Measurements from ENCODE around the gene GRM2.

The GRM2 gene

DNA sequence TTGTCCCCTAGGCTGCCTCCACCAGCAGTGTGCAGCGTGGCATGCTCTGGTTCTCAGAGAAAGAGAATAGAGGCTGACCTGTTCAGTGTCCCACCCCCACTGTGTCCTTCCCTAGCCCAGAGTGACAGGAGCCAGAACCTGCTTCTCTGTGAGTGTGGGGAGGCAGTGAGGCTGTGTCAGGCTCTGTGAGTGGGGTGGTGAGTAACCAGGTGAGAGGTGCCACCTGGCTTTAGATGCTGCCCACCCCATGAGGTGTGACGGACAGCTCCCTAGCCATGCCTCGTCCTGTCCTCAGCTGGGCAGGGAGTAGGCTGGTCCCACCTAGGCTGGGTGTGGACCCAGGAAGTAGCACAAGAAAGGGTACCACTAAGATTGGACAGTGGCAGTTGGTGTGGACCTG lies 29.5 kb upstream of the GRM2 start:
- TF ChIP-seq, protein P1, sequence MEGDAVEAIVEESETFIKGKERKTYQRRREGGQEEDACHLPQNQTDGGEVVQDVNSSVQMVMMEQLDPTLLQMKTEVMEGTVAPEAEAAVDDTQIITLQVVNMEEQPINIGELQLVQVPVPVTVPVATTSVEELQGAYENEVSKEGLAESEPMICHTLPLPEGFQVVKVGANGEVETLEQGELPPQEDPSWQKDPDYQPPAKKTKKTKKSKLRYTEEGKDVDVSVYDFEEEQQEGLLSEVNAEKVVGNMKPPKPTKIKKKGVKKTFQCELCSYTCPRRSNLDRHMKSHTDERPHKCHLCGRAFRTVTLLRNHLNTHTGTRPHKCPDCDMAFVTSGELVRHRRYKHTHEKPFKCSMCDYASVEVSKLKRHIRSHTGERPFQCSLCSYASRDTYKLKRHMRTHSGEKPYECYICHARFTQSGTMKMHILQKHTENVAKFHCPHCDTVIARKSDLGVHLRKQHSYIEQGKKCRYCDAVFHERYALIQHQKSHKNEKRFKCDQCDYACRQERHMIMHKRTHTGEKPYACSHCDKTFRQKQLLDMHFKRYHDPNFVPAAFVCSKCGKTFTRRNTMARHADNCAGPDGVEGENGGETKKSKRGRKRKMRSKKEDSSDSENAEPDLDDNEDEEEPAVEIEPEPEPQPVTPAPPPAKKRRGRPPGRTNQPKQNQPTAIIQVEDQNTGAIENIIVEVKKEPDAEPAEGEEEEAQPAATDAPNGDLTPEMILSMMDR (IDR thresholded peaks at IDR 0.05) = no peak

DNA sequence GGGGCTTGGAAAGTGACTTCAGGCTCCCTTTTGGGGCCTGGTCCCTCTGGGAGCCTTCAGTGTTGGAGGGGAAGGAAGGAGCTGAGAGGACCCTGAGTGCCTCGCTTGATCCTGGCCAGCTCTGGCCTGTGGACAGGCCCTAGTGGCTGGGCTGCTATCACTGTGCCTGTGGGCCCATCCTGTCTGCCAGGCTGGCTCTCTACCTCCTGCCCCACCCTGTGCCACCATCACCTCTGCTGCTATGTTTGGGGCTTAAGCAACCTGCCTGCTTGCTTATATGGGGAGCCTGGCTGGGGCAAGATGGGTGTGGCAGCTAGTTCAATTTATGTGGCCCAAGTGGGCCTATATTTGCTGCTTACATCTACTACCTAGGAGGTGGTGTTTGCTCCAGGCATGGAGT lies 28.7 kb upstream of the GRM2 start:
- TF ChIP-seq, protein P1 (IDR thresholded peaks at IDR 0.05) = no peak

DNA sequence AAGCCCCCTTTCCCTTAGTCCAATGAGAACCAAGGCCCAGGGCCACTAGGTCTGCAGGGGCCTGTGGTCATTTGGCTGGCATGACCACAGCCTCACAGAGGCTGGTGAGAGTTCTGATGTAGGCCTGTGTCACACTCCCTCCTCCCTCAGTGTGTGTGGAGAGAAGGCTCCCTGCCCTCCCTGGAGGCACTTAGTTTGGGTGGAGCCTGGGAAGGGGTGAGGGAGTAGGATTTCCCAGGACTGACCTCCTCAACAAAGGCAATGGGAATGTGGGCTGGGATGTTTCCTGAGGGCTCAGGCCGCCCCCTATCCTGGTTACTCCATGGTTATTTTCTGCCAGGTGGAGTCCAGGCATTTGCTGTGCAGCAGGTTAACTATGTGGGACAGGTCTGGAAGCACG lies 28.2 kb upstream of the GRM2 start:
- TF ChIP-seq, protein P1 (IDR thresholded peaks at IDR 0.05) = no peak

DNA sequence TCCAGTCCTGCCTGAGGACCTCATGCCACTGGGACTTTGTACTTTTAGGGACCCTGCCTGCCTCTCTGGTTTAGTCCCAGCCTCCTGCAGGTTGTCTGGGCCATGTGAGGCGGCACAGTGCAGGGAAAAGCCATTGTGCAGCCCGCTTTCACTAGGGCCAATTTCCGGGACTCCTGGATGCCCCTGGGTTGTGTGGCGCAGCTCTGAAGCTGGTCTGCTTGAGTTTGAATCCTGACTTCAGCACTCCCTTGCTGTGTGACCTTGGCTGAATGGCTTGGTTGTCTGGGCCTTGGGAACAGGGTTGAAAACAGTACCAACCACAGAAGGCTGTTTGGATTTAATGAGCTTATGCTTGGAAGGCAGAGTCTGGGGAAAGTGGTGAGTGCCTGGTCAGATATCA lies 27.6 kb upstream of the GRM2 start:
- TF ChIP-seq, protein P1 (IDR thresholded peaks at IDR 0.05) = no peak

DNA sequence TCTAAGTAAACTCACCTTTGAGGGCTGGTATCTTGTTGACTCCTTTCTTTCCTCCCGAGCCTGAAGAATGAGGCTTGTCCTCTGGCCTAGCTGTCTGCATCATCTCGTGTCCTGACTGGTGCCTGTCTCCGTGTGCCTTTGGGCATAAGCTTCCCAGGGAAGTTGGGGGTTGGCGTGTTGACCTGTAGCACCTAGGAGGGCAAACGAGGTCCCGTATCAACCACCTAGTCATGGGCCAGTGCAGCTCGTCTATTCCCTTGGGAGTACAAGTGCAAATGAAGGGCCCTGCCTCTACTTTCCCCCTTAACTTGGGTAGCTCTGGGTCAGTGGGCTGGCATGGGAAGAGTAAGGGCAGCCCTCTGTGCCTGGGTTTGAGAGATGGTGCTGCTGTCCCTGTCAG lies 27.1 kb upstream of the GRM2 start:
- TF ChIP-seq, protein P1 (IDR thresholded peaks at IDR 0.05) = no peak

DNA sequence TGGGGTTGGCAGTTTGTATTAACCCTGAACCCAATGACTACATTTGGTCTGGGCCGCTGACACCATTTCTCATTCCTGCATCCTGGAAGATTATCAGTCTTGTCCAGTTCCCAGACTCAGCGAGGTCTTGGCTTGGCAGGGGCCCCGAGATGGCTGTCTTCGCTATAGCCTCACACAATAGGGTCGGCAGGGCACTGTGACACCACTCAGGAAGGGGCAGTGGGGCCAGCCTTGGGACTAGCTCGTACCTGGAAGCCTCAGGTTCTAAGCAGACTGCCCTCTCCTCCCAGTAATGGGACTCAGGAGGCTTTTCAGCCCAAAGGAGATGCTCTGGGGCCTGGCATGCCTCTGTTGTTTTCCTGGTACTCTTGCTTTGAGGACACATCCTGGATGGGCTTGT lies 26.7 kb upstream of the GRM2 start:
- TF ChIP-seq, protein P1 (IDR thresholded peaks at IDR 0.05) = no peak

DNA sequence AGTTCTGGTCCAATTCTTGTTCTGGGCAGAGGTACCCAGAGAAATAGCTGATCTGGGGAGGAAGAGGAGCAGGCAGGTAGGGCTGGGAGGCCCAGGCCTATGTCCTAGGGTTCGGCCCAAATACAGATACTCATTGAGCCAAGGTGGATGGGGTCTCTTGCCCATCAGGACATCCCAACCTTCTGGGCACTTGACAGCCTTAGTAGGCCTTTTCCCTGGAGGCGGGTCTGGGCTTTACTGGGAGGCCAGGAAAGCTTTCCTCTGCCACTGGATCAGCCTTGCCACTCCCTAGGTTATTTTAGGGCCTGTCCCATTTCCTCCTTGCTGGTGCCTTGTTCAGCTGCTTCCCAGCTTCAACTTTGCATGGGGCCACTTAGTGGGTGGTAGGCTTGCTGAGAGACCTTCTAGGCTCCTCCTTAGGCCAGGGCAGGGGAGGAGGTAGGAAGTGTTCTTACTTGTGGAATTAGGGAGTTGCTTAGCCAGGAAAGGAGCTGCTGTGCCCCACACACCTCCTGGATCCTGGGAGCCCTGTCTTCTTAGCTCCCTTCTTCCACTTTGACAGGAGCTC lies 26.1 kb upstream of the GRM2 start:
- TF ChIP-seq, protein P1 (IDR thresholded peaks at IDR 0.05) = no peak

DNA sequence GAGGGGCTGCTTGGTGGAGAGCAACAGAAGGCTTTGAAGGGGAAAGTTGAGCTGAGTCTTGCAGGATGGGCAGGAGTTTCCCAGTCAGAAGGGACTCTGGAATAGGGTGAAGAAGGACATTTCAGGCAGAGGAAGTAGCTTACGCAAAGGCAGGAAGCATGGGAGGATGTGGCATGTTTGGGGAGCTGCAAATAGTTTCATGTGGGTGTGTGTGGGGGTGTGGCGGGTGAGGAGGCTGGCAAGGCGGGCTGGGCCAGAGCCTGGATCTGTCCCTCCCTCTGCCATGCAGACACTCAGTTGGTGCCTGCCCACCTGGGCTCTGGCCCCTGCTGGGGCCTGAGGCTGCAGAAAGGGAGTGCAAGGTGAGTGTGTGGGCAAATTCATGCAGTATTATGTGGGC lies 25.4 kb upstream of the GRM2 start:
- TF ChIP-seq, protein P1 (IDR thresholded peaks at IDR 0.05) = no peak
